A549 treated with CpdA at 1 μM for 4 hours (cell line): ENCODE results near the gene UQCR10. TPM values are rescaled to one million over a fixed set of nuclear protein-coding genes. Genes with fewer than 3 reads are reported as not detected.

ENCODE experiments used
- total RNA-seq: library from RNA; stranded (reverse); fragments of 200-300 nt; extraction: Qiagen RNA extraction; gene quantifications from 5 replicates; pipeline ENCODE4 v1.2.3, GENCODE V29; 2022; ENCODE audit warnings: low read depth

UQCR10 gene
- total RNA-seq: 110 to 127 TPM (median 113 TPM) in 5 replicates

GRCh38 chr22:29767171-29768051 is at the start of gene UQCR10:
TSS of gene UQCR10 (plus strand) at chr22:29767369. CDS start at chr22:29767399, 30 bp downstream.

GRCh38 chr22:29719899-29720645 is 47.1 kb upstream of the UQCR10 start, which contains the start of gene CABP7:
TSS of gene CABP7 (plus strand) at chr22:29720003. CDS start at chr22:29720425, 422 bp downstream.

GRCh38 chr22:29766632-29767170 is 468 bp upstream of the UQCR10 start, which contains the start of gene ZMAT5:
TSS of gene ZMAT5 (minus strand) at chr22:29767007. CDS start at chr22:29748544, 18,463 bp downstream.

Other genes with a start within 250 kb of the UQCR10 start
- 29.3 to 31.6 TPM (median 31.0 TPM) in 5 replicates for gene THOC5, start 213.6 kb upstream of the UQCR10 start, total RNA-seq
- gene NIPSNAP1, start 186.3 kb upstream of the UQCR10 start, total RNA-seq: 57.9 to 65.2 TPM (median 63.4 TPM) in 5 replicates
- 12.6 to 17.7 TPM (median 14.0 TPM) in 5 replicates for gene NF2, start 163.7 kb upstream of the UQCR10 start, total RNA-seq
- 0.08 to 0.19 TPM (median 0.15 TPM) in 5 replicates for gene CABP7, start 47.4 kb upstream of the UQCR10 start, total RNA-seq
- 15.8 to 21.1 TPM (median 20.3 TPM) in 5 replicates for gene ZMAT5, start 362 bp upstream of the UQCR10 start, total RNA-seq
- 28.9 to 30.8 TPM (median 29.5 TPM) in 5 replicates for gene ASCC2, start 70.9 kb downstream of the UQCR10 start, total RNA-seq
- 7.7 to 10.0 TPM (median 9.4 TPM) in 5 replicates for gene MTMR3, start 115.8 kb downstream of the UQCR10 start, total RNA-seq